H1 (cell line): ENCODE results near the gene DOK7. TPM values are rescaled to one million over a fixed set of nuclear protein-coding genes. Genes with fewer than 3 reads are reported as not detected.

ENCODE experiments used
- CTCF ChIA-PET: fragments of 300-600 bp; sonication (Branson Sonifier 250); formaldehyde crosslinking; loops from one replicate; lab custom pipeline; 2021; ENCODE audit not compliant: partially characterized antibody; lab: Charles Lee
- POLR2A ChIA-PET: fragments of 300-600 bp; sonication (Branson Sonifier 250); formaldehyde crosslinking; loops from one replicate; lab custom pipeline; 2021; ENCODE audit warnings: inconsistent platforms; ENCODE audit not compliant: partially characterized antibody; lab: Charles Lee
- DNase-seq, 2 experiments: peaks; one replicate each; pipeline versions ENCODE4 v3.0.0 to v3.0.0-alpha.2; 2010 to 2022; ENCODE audit warnings: low spot score in 2 of 2, low read depth in 1 of 2, mixed read lengths in 1 of 2
- FAIRE-seq: peaks from 2 replicates; lab custom pipeline; 2011; peaks lifted over from hg19 to GRCh38; lab: Jason Lieb, UNC
- H2AFZ ChIP-seq: 2 replicates; pipeline ENCODE4 v1.8.1; 2012; ENCODE audit warnings: low read length, inconsistent platforms
- H2AK5ac ChIP-seq: 2 replicates; pipeline ENCODE4 v1.6.1; 2013; ENCODE audit warnings: low read depth, low read length
- H2BK120ac ChIP-seq: replicated peaks from 2 replicates; pipeline ENCODE3; 2013; ENCODE audit warnings: low read depth, low read length, inconsistent platforms
- H2BK12ac ChIP-seq: 2 replicates; pipeline ENCODE4 v1.6.1; 2013; ENCODE audit warnings: low read depth, low read length
- H2BK15ac ChIP-seq: 2 replicates; pipeline ENCODE4 v1.6.1; 2013; ENCODE audit warnings: low read length
- H2BK20ac ChIP-seq: 2 replicates; pipeline ENCODE4 v1.6.1; 2013; ENCODE audit warnings: low read length
- H2BK5ac ChIP-seq: 2 replicates; pipeline ENCODE4 v1.6.1; 2013; ENCODE audit warnings: low read depth, low read length
- H3K14ac ChIP-seq: 2 replicates; pipeline ENCODE4 v1.6.1; 2013; ENCODE audit warnings: inconsistent platforms; ENCODE audit not compliant: insufficient read length
- H3K18ac ChIP-seq: 2 replicates; pipeline ENCODE4 v1.6.1; 2013; ENCODE audit warnings: low read length; ENCODE audit errors: extremely low read depth
- H3K23ac ChIP-seq: 2 replicates; pipeline ENCODE4 v1.6.1; 2013; ENCODE audit warnings: inconsistent platforms; ENCODE audit not compliant: insufficient read length
- H3K23me2 ChIP-seq: 2 replicates; pipeline ENCODE4 v1.6.1; 2013; ENCODE audit warnings: low read depth, low read length
- H3K27ac ChIP-seq: 2 replicates; pipeline ENCODE4 v1.6.1; 2011; ENCODE audit warnings: low read depth, low read length, inconsistent platforms
- H3K27me3 ChIP-seq, 4 experiments: replicated peaks in 1 of 4; 1 replicate in 1 of 4; 2 replicates in 3 of 4; pipeline versions ENCODE4 v1.6.1 to v1.8.1; 2011 to 2013; ENCODE audit warnings: low read length in 3 of 4, mild to moderate bottlenecking in 3 of 4, inconsistent platforms in 2 of 4, mixed read lengths in 2 of 4, moderate library complexity in 1 of 4; ENCODE audit not compliant: control insufficient read depth in 3 of 4, insufficient read depth in 3 of 4; ENCODE audit errors: extremely low read depth in 1 of 4
- H3K36me3 ChIP-seq, 4 experiments: 2 replicates each; pipeline versions ENCODE4 v1.6.1 to v1.8.1; 2011 to 2013; ENCODE audit warnings: mild to moderate bottlenecking in 4 of 4, low read length in 3 of 4, moderate library complexity in 2 of 4, control low read depth in 1 of 4, inconsistent platforms in 1 of 4; ENCODE audit not compliant: insufficient read depth in 4 of 4, control insufficient read depth in 2 of 4
- H3K4ac ChIP-seq: replicated peaks from 2 replicates; pipeline ENCODE3; 2013; ENCODE audit warnings: low read length, low read depth, mixed read lengths, inconsistent platforms; ENCODE audit not compliant: insufficient read length
- H3K4me1 ChIP-seq, 4 experiments: replicated peaks in 1 of 4; 1 replicate in 1 of 4; 2 replicates in 3 of 4; pipeline versions ENCODE4 v1.6.1 to v1.8.1; 2011 to 2013; ENCODE audit warnings: low read length in 3 of 4, inconsistent platforms in 2 of 4, mixed read lengths in 1 of 4; ENCODE audit not compliant: insufficient read depth in 4 of 4, control insufficient read depth in 3 of 4
- H3K4me2 ChIP-seq, 2 experiments: 2 replicates each; pipeline versions ENCODE4 v1.6.1 to v1.8.1; 2011 to 2013; ENCODE audit warnings: low read depth in 2 of 2, low read length in 2 of 2, control low read depth in 1 of 2, inconsistent platforms in 1 of 2, mild to moderate bottlenecking in 1 of 2; ENCODE audit not compliant: insufficient read depth in 1 of 2
- H3K4me3 ChIP-seq, 4 experiments: fragments of 200-600, 300-600 bp in 1 of 4; sonication (generic), shearing (Covaris generic), sonication (Bioruptor Twin) in 1 of 4; 2 replicates each; pipeline versions ENCODE4 v1.5.1 to v1.8.1; 2011 to 2016; ENCODE audit warnings: low read length in 4 of 4, low read depth in 3 of 4, control low read depth in 2 of 4, inconsistent platforms in 2 of 4, mild to moderate bottlenecking in 2 of 4, mixed read lengths in 1 of 4, moderate library complexity in 1 of 4; ENCODE audit not compliant: insufficient read depth in 2 of 4; ENCODE audit errors: extremely low read depth in 1 of 4
- H3K56ac ChIP-seq: replicated peaks from 2 replicates; pipeline ENCODE3; 2013; ENCODE audit warnings: low read depth, mild to moderate bottlenecking, mixed read lengths, low read length, inconsistent platforms; ENCODE audit not compliant: insufficient read length
- H3K79me1 ChIP-seq: 2 replicates; pipeline ENCODE4 v1.6.1; 2013; ENCODE audit warnings: low read depth, low read length, control low read depth
- H3K79me2 ChIP-seq, 2 experiments: 2 replicates each; pipeline versions ENCODE4 v1.6.1 to v1.8.1; 2012 to 2013; ENCODE audit warnings: low read length in 2 of 2, mild to moderate bottlenecking in 2 of 2, inconsistent platforms in 1 of 2; ENCODE audit not compliant: insufficient read depth in 2 of 2, control insufficient read depth in 1 of 2
- H3K9ac ChIP-seq, 4 experiments: replicated peaks in 1 of 4; 1 replicate in 1 of 4; 2 replicates in 3 of 4; pipeline versions ENCODE4 v1.6.1 to v1.8.1; 2011 to 2013; ENCODE audit warnings: low read depth in 3 of 4, low read length in 3 of 4, control low read depth in 2 of 4, mild to moderate bottlenecking in 2 of 4, moderate library complexity in 2 of 4, inconsistent platforms in 1 of 4; ENCODE audit errors: extremely low read depth in 1 of 4
- H3K9me3 ChIP-seq, 2 experiments: 2 replicates each; pipeline versions ENCODE4 v1.6.1 to v1.8.1; 2012 to 2013; ENCODE audit warnings: mild to moderate bottlenecking in 2 of 2, moderate library complexity in 2 of 2, control low read depth in 1 of 2, inconsistent platforms in 1 of 2, low read depth in 1 of 2, low read length in 1 of 2, mixed read lengths in 1 of 2; ENCODE audit not compliant: insufficient read depth in 2 of 2
- H4K20me1 ChIP-seq, 2 experiments: replicated peaks in 1 of 2; 2 replicates each; pipeline versions ENCODE3 to v1.8.1; 2011 to 2013; ENCODE audit warnings: inconsistent platforms in 2 of 2, low read length in 2 of 2, mild to moderate bottlenecking in 1 of 2; ENCODE audit not compliant: insufficient read depth in 2 of 2, control insufficient read depth in 1 of 2
- H4K5ac ChIP-seq: 2 replicates; pipeline ENCODE4 v1.6.1; 2013; ENCODE audit warnings: low read length, low read depth, mixed read lengths, inconsistent platforms; ENCODE audit not compliant: insufficient read length
- H4K8ac ChIP-seq: 2 replicates; pipeline ENCODE4 v1.8.0; 2013; ENCODE audit warnings: mild to moderate bottlenecking, moderate library complexity, low read length, inconsistent platforms; ENCODE audit not compliant: insufficient read depth; ENCODE audit errors: extremely low read depth
- H4K91ac ChIP-seq: replicated peaks from 2 replicates; pipeline ENCODE3; 2013; ENCODE audit warnings: low read length, mixed read lengths, inconsistent platforms; ENCODE audit not compliant: insufficient read length
- BCL11A ChIP-seq, 2 experiments: IDR thresholded peaks; one replicate each; pipeline ENCODE4 v1.6.1; 2011; ENCODE audit warnings: low read depth in 2 of 2, low read length in 2 of 2, mild to moderate bottlenecking in 2 of 2
- HDAC6 ChIP-seq: IDR thresholded peaks from one replicate; pipeline ENCODE4 v1.7.1; 2012; ENCODE audit warnings: low read depth, mild to moderate bottlenecking, inconsistent platforms, low read length, moderate library complexity
- KDM4A ChIP-seq: IDR thresholded peaks from one replicate; pipeline ENCODE4 v1.7.1; 2012; ENCODE audit warnings: low read depth, mild to moderate bottlenecking, moderate library complexity, low read length, inconsistent platforms; ENCODE audit not compliant: severe bottlenecking
- NRF1 ChIP-seq: IDR thresholded peaks from 2 replicates; pipeline ENCODE4 v1.6.1; 2011; ENCODE audit warnings: mild to moderate bottlenecking, low read depth, low read length, improper control_type of control experiment
- POLR2A ChIP-seq, 2 experiments: IDR thresholded peaks; 1 replicate in 1 of 2; 2 replicates in 1 of 2; pipeline ENCODE4 v1.6.1; 2011; ENCODE audit warnings: low read depth in 2 of 2, low read length in 2 of 2, mild to moderate bottlenecking in 2 of 2; ENCODE audit errors: control extremely low read depth in 1 of 2
- POLR2AphosphoS5 ChIP-seq: IDR thresholded peaks from 2 replicates; pipeline ENCODE4 v1.6.1; 2011; ENCODE audit warnings: low read depth, low read length
- RFX5 ChIP-seq: IDR thresholded peaks from 2 replicates; pipeline ENCODE4 v1.6.1; 2011; ENCODE audit warnings: low read depth, low read length, improper control_type of control experiment, borderline replicate concordance
- RNF2 ChIP-seq: fragments of 200-900, 300-1000 bp; sonication (generic); IDR thresholded peaks from 2 replicates; pipeline ENCODE4 v1.7.1; 2016; ENCODE audit warnings: borderline replicate concordance, low read depth, mild to moderate bottlenecking, antibody characterized with exemption, low read length; ENCODE audit not compliant: poor library complexity, severe bottlenecking; ENCODE audit errors: missing control alignments
- SRF ChIP-seq: IDR thresholded peaks from 2 replicates; pipeline ENCODE4 v1.6.1; 2011; ENCODE audit warnings: mild to moderate bottlenecking, low read depth, low read length, moderate library complexity
- YY1 ChIP-seq: IDR thresholded peaks from 2 replicates; pipeline ENCODE4 v1.6.1; 2011; ENCODE audit warnings: low read depth, mild to moderate bottlenecking, low read length
- WGBS, 2 experiments: shearing (Covaris generic) in 1 of 2; methylation state at CpG; one replicate each; pipeline versions ENCODE4 v1.1.6 to v1.1.7; 2013 to 2015; ENCODE audit warnings: low lambda C conversion rate in 2 of 2, mixed read lengths in 2 of 2, inconsistent platforms in 1 of 2, low coverage in 1 of 2, missing lambda C conversion rate in 1 of 2; ENCODE audit not compliant: insufficient replicate concordance in 2 of 2, insufficient coverage in 1 of 2, insufficient read length in 1 of 2; ENCODE audit errors: extremely low coverage in 1 of 2, missing lambda C conversion rate in 1 of 2; 5-methylcytosine and 5-hydroxymethylcytosine counted together
- polyA plus RNA-seq, 7 experiments: library from polyadenylated mRNA; depleted of rRNA in 3 of 7; stranded (reverse) in 5 of 7; unstranded in 2 of 7; fragments of >200 nt in 5 of 7; fragments of 200-250 nt in 2 of 7; gene quantifications; 1 replicate in 5 of 7; 2 replicates in 1 of 7; 4 replicates in 1 of 7; pipeline versions ENCODE4 v1.2.1 to v1.2.3, GENCODE V29; 2011 to 2013; ENCODE audit warnings: missing spikeins in 2 of 7, mixed read lengths in 2 of 7
- total RNA-seq: library from RNA; stranded (reverse); fragmentation: NEBNext Ultra II Directional; extraction: Animal tissue kit (Norgen Biotek cat#: 25700); gene quantifications from 2 replicates; pipeline ENCODE4 v1.2.1, GENCODE V29; 2021
- TF ChIP-seq, protein P1 (sequence below): IDR thresholded peaks from 2 replicates; pipeline ENCODE4 v1.6.1; 2011; ENCODE audit warnings: low read depth, mild to moderate bottlenecking, low read length; ENCODE audit not compliant: insufficient read depth

The DOK7 gene
- total and polyA plus RNA-seq, 2 of the 8 experiments (the other 6 are each of a cell fraction or from before 2014, with no cell fraction given): 0.32 TPM; not detected in 1

DNA sequence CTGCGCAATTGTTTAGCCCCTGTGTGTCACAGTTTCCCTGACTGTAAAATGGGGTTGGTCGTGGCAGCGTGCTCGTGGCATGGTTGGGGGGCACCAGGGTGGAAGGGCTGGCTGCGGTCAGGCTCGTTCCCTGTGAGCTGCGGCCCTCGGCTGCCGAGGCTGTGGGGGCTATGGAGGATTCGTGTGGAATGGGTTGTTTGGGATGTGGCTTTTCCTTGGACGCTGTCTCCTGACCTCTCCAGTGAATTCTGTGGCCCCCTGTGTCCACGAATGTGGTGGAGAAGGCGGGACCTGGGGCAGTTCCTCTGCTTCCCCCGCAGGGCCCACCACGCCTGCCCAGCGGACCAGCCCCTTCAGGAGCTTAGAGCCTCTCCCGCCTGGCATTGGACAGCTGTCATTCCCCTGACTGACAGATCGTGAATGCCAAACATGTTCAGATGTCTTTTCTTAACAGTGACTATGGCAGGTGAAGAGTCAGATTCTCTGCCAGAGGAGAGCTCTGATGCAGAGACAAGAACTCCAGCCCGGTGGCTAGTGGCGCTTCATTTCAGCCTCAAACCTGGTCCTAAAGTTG is 38.5 kb upstream of the DOK7 start:
- Histone ChIP-seq H2BK120ac (no peak overlapping the region), H3K18ac (no peak overlapping the region), H3K27ac (no peak overlapping the region), H3K36me3 (no peaks in the 10 kb centered on the region), H3K9ac (no peak overlapping the region), H3K4me2 (no peak overlapping the region), H3K4ac (no peak overlapping the region), H4K5ac (no peak overlapping the region), H4K8ac (0 out of 2 replicates have a peak overlapping the region, but pooled peaks have one; percentile 21), H3K23me2 (no peaks in the 10 kb centered on the region), H2BK12ac (no peak overlapping the region), H2AK5ac (no peak overlapping the region), H3K9me3 (no peaks in the 10 kb centered on the region), H2BK15ac (no peak overlapping the region), H3K23ac (no peak overlapping the region), H3K79me2 (no peaks in the 10 kb centered on the region), H3K79me1 (no peaks in the 10 kb centered on the region), H3K56ac (no peak overlapping the region), H4K91ac (no peak overlapping the region), H4K20me1 (peaks cover 0 to 1% of the 10 kb centered on the region in 2 experiments), H2BK20ac (no peak overlapping the region), H3K4me1 (no peaks in the 10 kb centered on the region; a peak in 2 of 7 replicates), H3K27me3 (no peaks in the 10 kb centered on the region; a peak in 1 of 7 replicates), H2AFZ (no peak overlapping the region), H3K4me3 (no peak overlapping the region), H2BK5ac (no peak overlapping the region), H3K14ac (no peak overlapping the region)
- TF ChIP-seq NRF1 (no peak), SRF (no peak), POLR2A (IDR thresholded peaks at IDR 0.05; ENCODE audit: control extremely low read depth in 1 of 2, low read depth in 2 of 2, low read length in 2 of 2) (no peak), HDAC6 (no peak), POLR2AphosphoS5 (no peak), YY1 (no peak), BCL11A (IDR thresholded peaks at IDR 0.05; ENCODE audit: low read depth in 2 of 2, low read length in 2 of 2) (no peak), RFX5 (no peak), RNF2 (no peak), KDM4A (no peak)
- TF ChIP-seq, protein P1, sequence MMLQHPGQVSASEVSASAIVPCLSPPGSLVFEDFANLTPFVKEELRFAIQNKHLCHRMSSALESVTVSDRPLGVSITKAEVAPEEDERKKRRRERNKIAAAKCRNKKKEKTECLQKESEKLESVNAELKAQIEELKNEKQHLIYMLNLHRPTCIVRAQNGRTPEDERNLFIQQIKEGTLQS: no peak
- POLR2A ChIA-PET: interaction anchor here (0.9 kb wide), 1 partner anchor 125 kb away, joined by 3 read pairs; no protein-coding TSS in a partner anchor
- FAIRE-seq (no peak), DNase-seq (no peak)
- WGBS, 2 experiments: 88% methylated on average over 20 of the region's 20 CpGs; no CpG with 5 or more reads in 1 of the 2 experiments
- CTCF ChIA-PET: interaction anchor here (0.7 to 1.6 kb wide), 5 partner anchors 15 to 106 kb away, joined by 3 to 5 read pairs (median 3); no protein-coding TSS in a partner anchor
